ENCODE data around the gene URM1.
A peak's percentile ranks its signal among the peaks of the same experiment; 100 is the strongest.
"Not testable (repeated sequence)": the region's sequence is repeated elsewhere in the genome, so short reads cannot be mapped to it uniquely, and the experiment has no call there.

The URM1 gene

DNA sequence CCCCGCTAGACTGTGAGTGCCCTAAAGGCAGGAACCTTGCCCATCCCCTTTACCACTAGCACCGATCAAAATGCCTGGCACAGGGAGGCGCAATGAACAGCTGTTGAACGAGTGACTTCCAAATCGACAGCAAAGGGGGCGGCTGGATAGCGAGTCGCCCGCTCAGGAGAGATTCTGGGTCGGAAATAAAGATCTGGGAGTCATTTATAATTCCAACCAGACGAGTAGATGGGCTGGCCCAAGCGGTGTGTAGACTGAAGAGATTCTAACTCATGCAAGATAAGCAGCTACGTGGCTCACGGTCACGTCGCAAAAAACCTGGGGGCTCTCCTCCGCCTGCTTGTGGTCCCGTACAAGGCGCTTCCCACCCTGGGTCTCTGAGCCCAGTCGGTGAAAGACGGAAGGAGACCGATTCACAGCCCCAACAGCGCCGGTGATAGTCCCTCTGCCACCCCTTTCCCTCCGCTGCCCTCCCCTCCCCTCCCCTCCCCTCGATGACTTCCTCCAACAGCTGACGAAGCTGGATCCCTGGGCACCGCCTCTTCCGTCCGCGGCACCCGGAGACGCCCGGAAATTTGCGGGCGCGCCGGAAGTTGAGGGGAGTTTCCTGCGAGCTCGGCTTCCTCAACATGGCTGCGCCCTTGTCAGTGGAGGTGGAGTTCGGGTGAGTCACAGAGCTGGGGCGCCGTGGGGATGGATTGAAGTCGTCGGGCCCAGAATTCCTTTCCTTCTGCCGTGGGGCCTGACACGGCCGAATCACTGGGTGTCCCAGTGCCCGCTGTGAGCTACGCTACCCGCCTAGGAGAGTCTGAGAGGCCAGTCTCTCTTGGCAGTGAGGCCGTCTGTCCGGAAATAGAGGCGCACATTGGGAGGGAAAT lies at the start of gene URM1:
Gene URM1, plus strand, starts transcription at position 623 of the 878 bp plus-strand sequence. Its CDS starts 7 bp downstream, at position 630.
- DNase-seq (ENCODE audit: low read depth in 2 of 3, low spot score in 1 of 3) = peak; percentile 89 to 95 (median 91)

DNA sequence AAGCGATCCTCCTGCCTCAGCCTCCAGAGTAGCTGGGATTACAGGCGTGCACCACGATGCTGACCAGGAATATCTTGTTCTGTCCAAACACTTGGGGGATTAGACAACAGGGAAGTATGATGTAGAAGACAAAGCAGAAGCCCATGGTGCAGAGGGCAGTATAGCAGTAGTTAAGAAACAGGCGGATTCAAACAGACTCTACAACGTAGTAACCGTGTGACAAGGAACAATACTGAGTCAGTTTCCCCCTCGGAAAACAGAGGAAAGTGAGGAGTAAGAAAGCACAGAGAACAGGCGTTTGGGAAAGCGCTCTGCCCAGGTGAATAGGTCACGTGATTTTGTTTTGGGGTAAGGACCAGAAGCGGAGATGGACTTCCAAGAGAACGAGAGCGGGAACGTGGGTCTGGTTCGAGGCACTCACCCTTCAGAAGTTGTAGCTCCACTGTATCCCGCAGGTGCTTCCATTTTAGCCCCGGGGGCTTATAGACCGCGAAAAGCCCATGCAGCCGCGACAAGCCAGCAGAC lies 49.2 kb upstream of the URM1 start:
- DNase-seq (ENCODE audit: low read depth in 2 of 3, low spot score in 1 of 3) = no peak

DNA sequence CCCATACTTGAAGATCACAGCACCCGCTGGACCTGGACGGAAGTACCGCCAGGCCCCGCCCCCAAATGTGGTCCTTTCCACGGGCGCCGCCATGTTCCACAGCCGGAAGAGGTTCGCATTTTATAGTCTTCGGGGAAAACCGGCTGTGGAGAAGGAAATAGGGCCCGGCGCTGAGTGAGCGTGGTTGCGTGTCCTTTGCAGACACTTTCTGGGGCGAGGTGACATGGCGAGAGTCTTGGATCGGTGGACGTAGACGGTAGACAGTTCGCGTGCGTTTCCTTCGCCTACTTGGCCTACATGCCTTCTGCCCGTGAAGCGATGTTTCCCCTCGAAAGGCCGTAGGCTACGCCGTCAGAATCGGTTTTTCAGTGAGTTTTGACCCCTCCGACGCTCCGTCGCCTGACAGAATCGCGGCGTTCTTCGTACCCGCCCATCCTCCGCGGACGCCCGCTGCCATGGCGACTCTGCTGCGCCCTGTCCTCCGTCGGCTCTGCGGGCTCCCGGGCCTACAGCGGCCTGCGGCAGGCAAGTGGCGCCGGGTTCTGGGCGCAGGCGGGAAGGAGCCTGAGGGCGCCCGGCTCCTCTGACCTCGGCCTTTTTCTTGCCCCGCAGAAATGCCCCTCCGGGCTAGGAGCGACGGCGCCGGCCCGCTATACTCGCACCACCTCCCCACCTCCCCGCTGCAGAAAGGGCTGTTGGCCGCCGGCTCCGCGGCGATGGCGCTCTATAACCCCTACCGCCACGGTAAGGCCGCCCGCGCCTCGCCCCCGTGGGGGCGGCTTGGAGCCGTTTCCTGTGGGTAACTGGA lies 48.6 kb upstream of the URM1 start, which contains the start of the genes COQ4 and TRUB2:
Gene COQ4, plus strand, starts transcription at position 436 of the 808 bp plus-strand sequence. Its CDS starts 20 bp downstream, at position 456.
Gene TRUB2, minus strand, starts transcription at position 44 of the 808 bp plus-strand sequence. Its CDS starts 39 bp downstream, at position 5.
- DNase-seq (ENCODE audit: low read depth in 2 of 3, low spot score in 1 of 3) = peak; percentile 87 to 92 (median 91)

DNA sequence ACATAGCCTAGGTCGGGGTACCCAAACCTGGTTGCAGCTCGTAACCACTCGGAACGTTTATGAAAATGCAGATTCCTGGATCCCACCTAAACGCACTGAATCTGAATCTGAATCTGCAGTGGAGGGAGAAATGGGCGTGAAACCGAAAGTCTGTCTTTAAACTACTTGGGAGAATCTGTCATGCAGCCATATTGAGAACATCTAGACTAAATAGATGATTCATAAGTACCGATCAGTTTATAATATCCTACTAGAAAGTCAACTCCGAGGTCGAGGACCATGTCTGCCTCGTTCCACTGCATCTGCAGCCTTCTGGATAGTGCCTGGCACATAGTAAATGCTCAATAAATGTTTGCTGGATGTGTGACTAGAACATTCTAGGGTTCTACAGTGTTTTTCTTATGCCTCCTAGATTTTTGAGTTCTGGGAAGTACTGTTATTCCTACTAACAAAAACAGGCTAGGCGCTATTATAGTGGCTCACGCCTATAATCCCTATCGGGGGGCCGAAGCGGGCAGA lies 47.9 kb upstream of the URM1 start:
- DNase-seq (ENCODE audit: low read depth in 2 of 3, low spot score in 1 of 3) = peak in 1 of 3 donors; percentile 32

DNA sequence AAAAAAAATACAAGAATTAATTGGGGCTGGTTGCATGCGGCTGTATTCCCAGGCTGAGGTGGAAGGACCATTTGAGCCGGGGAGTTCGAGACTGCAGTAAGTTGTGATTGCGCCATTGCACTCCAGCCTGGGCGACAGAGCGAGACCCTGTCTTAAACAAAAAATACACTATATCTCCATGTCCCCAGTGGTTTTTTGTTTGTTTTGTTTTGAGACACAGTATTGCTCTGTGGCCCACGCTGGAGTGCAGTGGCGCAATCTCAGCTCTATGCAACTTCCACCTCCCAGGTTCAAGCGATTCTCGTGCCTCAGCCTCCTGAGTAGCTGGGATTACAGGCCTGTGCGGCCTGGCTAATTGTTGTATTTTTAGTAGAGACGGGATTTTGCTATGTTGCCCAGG lies 47.4 kb upstream of the URM1 start:
- DNase-seq (ENCODE audit: low read depth in 2 of 3, low spot score in 1 of 3) = no peak

DNA sequence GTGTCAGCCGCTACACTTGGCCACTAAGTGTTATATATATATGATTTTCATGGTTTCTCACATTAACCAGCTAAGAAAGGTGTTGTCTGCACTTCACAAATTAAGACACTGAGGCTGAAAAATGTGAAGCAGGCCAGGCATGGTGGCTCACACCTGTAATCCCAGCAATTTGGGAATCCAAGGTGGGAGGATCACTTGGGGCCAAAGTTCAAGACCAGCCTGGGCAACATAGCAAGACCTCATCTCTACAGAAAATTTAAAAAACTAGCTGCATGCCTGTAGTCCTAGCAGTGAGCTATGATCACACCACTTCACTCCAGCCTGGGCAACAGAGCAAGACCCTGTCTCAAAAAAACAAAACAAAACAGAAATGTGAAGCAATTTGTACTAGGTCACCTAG lies 46.8 kb upstream of the URM1 start:
- DNase-seq (ENCODE audit: low read depth in 2 of 3, low spot score in 1 of 3) = no peak

DNA sequence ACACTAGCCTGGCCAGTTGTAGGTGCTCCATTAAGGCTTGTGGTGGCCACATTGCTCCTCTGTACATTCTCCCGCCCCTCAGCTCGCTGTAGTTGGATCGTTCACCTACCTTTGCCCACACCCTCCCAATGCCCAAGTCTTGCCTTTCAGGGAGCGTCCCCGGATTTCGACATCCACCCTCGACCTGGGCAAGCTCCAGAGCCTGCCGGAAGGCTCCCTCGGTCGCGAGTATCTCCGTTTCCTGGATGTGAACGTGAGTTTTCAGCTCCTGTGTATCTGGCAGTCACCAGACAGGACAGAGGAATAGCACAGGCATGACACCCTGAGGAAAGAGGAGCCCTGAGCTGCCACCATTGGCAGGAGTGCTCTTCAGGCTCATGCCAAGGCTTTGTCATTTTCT lies 45.5 kb upstream of the URM1 start:
- DNase-seq (ENCODE audit: low read depth in 2 of 3, low spot score in 1 of 3) = no peak

DNA sequence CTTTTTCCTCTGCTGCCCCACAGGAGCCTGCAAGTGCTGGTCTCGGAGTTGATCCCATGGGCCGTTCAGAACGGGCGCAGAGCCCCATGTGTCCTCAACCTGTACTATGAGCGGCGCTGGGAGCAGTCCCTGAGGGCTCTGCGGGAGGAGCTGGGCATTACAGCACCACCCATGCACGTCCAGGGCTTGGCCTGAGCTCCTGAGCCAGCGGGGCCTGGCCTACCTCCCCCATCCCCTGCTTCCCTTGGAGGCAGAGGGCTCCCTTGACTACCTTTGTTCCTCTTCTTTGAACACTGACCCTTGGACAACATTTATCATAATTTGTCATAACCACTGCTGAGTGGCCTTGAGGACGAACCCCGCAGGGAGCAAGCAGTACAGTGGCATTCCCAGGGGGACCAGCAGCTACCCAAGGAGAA lies 37.7 kb upstream of the URM1 start:
- no peak for DNase-seq (ENCODE audit: low read depth in 2 of 3, low spot score in 1 of 3)

DNA sequence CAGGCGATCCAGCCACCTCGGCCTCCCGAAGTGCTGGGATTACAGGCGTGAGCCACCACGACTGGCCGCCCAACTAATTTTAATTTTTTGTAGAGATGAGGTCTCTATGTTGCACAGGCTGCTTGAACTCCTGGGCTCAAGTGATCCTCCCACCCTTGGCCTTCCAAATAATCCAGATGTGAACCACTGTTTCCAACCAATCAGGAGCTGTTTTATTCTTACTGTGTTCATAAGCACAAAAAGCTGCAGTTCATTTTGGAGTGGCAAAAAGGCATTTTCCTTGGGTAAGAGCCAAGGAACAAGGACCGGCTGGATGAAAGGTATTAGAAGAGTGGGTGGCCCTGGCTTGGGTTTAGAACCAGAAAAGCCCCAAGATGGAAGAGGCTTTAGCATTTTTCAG lies 36.0 kb upstream of the URM1 start:
- DNase-seq (ENCODE audit: low read depth in 2 of 3, low spot score in 1 of 3) = no peak

DNA sequence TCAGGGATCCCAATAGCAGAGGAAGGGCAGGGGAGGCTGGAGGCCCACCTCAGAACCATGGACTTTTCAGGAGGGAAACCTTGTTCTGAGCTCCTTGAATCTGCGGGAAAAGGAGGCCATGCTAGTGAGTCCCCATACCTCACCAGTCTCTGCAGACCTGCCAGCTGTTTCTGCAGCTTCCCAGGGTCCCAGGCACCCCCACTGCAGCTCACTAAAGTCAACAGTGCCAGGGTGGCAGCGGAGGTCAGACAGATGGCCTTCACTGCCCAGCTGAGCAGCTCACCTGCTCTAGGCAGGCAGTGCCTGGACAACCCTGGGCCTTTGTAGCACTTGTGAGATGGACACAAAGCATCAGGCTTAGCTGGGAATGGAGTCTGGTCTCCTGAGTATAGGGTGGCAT lies 35.3 kb upstream of the URM1 start:
- DNase-seq (ENCODE audit: low read depth in 2 of 3, low spot score in 1 of 3) = no peak

DNA sequence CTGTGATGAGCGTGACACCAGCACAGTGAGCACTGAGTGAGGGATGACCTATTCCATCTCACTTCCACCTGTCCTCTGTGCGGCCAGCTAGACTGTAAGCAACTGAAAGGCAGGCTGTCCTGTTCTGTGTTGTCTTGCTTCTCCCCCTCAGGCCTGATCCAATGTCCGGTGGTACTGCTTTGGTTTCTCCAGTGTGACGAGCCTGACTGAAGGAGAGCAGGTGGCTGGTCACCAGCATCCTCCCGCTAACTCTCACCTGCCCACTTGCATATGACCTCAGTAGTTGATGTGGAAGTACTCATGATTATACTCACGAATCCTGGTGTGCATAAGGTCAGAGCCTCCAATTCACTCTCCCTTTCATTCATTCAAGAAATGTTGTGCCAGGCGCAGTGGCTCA lies 33.2 kb upstream of the URM1 start:
- no peak for DNase-seq (ENCODE audit: low read depth in 2 of 3, low spot score in 1 of 3)

DNA sequence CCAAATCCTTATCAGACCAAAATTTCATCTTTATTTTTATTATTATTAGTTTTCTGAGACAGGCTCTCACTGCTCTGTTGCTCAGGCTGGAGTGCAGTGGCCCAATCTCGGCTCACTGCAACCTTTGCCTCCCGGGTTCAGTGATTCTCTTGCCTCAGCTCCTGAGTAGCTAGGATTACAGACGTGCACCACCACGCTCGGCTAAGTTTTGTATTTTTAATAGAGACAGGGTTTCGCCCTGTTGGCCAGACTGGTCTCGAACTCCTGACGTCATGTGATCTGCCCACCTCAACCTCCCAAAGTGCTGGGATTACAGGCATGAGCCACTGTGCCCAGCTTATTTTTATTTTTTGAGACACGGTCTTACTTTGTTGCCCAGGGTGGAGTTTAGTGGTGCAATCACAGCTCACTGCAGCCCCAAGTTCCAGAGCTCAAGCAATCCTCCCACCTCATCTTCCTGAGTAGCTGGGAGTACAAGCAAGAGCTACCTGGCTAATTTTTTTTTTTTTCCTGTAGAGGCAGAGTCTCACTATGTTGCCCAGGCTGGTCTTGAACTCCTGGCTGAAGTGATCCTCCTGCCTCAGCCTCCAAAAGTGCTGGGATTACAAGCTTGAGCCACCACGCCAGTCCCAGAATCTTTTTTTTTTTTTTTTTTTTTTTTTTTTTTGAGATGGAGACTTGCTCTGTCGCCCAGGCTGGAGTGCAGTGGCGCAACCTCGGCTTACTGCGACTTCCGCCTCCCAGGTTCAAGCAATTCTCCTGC lies 32.1 kb upstream of the URM1 start:
- DNase-seq (ENCODE audit: low read depth in 2 of 3, low spot score in 1 of 3) = not testable (repeated sequence)

DNA sequence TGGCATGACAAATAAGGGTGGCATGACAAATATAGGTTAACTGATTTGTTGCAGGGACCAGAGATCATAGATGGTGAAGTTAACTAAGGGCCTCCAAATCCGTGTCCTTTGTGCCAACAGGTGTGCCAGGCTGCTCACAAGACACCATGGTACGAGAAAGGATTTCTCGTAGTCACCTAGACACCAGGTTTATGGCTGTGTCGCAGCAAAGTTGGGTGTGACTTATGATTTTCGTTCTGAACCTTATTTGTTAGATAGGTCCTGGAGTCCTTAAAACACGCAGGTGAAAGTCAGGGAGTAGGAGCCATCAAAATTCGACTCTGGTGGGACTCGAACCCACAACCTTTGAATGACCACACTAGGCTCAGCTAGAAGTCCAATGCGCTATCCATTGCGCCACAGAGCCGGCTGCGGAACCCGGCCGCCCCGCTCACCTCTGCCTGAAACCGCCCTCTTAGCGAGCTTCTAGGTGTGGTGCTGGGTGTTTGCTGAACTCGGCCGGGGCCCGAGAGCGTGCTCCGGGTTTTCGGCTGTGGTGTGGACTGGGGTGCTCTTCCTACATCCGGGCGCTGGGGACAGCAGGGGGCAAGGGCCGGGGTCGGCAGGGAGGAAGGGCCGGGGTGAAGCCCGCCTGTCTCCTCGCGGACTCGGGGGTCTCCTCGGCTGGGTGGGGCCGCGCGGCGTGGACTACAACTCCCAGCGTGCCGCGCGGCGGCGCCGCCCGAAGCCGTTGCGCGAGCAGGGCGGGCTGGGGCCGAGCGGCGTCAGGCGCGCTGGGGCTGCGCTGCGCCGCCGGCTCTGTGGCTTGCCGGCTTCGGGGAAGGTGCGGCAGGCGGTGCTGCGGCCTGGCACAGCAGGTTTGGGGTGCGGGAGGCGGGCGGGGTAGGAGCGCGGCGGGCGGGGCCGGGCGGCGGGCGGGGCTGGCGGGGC lies 31.1 kb upstream of the URM1 start, which contains the start of gene SLC27A4:
Gene SLC27A4, plus strand, starts transcription at position 767 of the 930 bp plus-strand sequence. CDS start 2,606 bp downstream, outside the sequence.
- peak; percentile 39 to 75 (median 54) for DNase-seq (ENCODE audit: low read depth in 2 of 3, low spot score in 1 of 3)

DNA sequence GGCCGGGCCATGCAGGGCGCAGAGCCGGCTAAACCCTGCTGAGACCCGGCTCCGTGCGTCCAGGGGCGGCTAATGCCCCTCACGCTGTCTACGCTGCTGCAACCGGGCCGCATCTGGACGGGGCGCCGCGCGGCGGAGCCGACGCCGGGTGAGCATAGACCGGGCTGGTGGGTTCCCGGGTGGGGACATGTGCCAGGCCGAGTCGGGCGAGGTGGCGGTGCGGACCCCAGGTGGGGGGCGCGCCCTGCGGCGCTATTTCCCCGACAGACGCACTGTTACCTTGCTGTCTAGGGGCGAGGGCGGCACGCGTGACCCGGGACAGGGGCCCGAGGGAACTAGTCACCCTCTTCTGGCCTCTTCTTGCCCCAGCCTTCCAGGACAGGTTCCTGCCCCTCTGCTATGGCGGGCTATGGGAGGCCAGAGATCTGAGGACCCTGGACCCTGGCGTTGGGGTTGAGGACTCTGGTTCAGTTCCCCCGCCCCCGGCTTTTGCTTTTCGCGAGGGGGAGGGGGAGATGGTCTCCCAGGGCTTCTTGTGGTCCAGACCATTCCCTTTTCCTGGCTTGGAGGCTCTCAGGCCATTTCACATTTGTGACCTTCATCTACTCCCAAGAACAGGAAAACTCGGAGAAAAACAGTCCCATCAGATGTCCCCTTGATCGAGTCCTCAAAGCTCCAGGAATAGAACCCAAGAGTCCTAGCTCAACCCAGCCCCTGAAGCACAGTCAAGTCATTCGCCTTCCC lies 30.3 kb upstream of the URM1 start:
- no peak for DNase-seq (ENCODE audit: low read depth in 2 of 3, low spot score in 1 of 3)

DNA sequence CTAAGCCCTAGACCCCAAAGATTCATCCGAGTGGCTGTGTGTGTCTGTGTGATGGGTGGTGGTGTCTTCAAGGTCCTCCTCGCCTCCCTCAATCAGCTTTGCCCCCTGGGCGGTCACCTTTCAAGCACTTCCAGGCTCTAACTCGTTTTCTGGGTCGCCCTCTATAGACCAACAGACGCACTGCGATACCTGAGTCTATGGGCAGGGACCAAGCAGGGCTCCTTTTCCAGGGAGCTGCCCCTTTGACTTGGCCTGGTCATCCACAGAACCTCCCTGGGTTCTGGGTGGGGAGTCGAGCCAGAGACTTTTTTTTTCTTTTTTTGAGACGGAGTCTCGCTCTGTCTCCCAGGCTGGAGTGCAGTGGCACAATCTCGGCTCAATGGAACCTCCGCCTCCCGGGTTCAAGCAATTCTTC lies 29.7 kb upstream of the URM1 start:
- DNase-seq (ENCODE audit: low read depth in 2 of 3, low spot score in 1 of 3) = peak; percentile 52 to 70 (median 57)

DNA sequence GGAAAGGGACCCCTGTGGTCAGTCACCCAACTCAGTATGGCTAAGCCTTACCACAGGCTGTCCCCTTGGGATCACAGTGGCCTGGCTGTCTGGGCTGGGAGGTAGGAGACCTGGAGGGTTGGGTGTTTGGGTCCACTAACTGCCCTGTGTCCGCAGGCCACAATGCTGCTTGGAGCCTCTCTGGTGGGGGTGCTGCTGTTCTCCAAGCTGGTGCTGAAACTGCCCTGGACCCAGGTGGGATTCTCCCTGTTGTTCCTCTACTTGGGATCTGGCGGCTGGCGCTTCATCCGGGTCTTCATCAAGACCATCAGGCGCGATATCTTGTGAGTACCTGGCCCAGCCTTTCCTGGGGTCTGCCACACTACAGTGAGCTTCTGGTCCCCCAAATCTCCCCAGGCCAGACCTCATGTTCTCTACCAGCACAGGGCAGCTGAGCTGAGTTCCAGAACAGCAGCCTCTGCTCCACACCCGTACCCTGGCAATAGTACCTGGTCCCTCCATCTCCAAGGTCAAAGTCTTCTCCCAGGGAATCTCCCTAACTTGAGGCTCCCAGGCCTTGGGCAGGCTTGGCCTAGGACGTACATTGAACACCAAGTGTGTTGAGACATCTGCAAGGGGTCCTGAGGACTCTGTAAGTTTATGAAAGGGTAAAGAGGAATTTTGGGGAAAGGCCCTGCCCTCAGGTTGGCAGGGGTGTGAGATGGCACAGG lies 28.0 kb upstream of the URM1 start:
- no peak for DNase-seq (ENCODE audit: low read depth in 2 of 3, low spot score in 1 of 3)

DNA sequence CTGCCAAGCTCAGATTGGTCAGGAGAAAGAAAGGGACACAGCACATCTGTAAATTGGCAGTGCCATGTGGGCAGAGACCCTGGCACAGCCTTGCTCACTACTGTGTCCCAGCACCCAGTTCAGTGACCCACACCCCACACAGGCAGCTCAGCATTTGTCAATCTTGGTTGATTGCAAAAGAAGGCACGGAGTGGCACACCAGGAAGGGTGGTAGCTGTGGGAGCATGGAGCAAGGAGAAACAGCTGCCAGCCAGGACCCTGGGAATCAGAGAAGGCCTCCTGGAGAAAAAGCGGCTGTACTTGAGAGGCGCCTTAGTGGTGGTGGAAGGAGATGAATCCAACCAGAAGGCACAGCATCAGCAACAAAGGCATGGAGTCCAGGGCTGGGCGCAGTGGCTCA lies 27.3 kb upstream of the URM1 start:
- no peak for DNase-seq (ENCODE audit: low read depth in 2 of 3, low spot score in 1 of 3)

Data from stimulated activated CD4-positive, alpha-beta T cell treated with anti-CD3 and anti-CD28 coated beads, Interleukin-12 subunit alpha, Interleukin-12 subunit beta, amount 100 ng/mL, for 48 hours (primary cell).